ENCODE data around the gene GUK1.

DNA sequence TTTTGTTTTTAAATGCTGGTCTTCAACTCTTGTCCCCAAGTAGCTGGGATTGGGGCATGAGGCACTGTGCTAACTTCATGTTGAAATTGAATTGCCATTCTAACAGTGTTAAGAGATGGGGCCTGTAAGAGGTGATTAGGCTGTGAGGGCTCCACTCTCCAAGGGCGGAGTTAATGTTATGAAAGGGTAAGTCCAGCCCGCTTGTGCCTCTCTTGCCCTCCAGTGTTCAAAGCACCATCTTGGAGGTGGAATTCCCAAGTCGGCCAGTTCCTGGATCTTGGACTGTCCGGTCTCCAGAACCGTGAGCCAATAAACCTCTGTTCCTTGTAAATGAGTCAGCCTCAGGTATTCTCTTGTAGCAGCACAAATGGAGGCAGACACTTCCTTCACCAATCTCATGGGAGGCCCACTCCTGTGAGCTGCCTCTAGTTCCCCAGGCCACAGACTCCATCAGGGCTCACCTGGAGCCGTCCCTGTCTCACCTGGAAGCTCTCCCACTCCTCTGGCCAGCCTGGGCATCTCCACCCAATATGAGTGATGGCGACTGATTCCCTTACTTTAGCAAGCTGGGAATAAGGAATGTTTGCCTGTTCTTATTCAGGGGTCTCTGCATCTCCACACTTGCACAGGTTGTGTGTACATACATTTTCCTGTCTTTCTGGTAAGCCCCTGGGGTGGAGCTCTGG lies 41.0 kb downstream of the GUK1 start:
- TF ChIP-seq, protein P1, sequence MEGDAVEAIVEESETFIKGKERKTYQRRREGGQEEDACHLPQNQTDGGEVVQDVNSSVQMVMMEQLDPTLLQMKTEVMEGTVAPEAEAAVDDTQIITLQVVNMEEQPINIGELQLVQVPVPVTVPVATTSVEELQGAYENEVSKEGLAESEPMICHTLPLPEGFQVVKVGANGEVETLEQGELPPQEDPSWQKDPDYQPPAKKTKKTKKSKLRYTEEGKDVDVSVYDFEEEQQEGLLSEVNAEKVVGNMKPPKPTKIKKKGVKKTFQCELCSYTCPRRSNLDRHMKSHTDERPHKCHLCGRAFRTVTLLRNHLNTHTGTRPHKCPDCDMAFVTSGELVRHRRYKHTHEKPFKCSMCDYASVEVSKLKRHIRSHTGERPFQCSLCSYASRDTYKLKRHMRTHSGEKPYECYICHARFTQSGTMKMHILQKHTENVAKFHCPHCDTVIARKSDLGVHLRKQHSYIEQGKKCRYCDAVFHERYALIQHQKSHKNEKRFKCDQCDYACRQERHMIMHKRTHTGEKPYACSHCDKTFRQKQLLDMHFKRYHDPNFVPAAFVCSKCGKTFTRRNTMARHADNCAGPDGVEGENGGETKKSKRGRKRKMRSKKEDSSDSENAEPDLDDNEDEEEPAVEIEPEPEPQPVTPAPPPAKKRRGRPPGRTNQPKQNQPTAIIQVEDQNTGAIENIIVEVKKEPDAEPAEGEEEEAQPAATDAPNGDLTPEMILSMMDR (IDR thresholded peaks at IDR 0.05; ENCODE audit: insufficient read depth, low read length): no peak
- TF ChIP-seq POLR2AphosphoS5 (IDR thresholded peaks at IDR 0.05; ENCODE audit: low read depth): no peak

All from HL-60 (cell line).